HG03521 (cell line): ENCODE results near the gene XXYLT1.
"Not testable (repeated sequence)": the region's sequence is repeated elsewhere in the genome, so short reads cannot be mapped to it uniquely, and the experiment has no call there.

Source experiments
- ATAC-seq: cut with Tn5 transposase; IDR thresholded peaks from one replicate; pipeline ENCODE4 v1.9.1; 2021; ENCODE audit warnings: mild to moderate bottlenecking, moderate library complexity; ENCODE audit not compliant: unreplicated experiment

The XXYLT1 gene

DNA sequence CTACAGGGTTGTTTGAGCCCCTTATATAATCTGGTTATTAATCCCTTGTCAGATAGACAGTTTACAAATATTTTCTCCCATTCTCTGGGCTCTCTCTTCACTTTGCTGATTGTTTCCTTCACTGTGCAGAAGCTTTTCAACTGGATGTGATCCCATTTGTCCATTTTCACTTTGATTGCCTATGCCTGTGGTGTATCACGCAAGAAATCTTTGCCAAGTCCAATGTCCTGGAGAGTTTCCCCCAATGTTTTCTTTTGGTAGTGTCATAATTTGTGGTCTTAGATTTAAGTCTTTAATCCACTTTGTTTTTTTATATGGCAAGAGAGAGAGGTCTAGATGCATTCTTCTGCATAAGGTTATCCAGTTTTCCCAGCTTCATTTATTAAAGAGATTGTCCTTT lies 40.7 kb downstream of the XXYLT1 start:
- ATAC-seq: no peak

GRCh38 chr3:195228886-195229285 lies 42.1 kb downstream of the XXYLT1 start:
- ATAC-seq: not testable (repeated sequence)

- no peak for ATAC-seq
Measured at GRCh38 chr3:195227871-195228270, 43.1 kb downstream of the XXYLT1 start.

GRCh38 chr3:195226900-195227447 lies 44.0 kb downstream of the XXYLT1 start:
- no peak for ATAC-seq

- no peak for ATAC-seq
Measured at GRCh38 chr3:195226445-195226844, 44.5 kb downstream of the XXYLT1 start.

- no peak for ATAC-seq
Measured at GRCh38 chr3:195224980-195225580, 45.9 kb downstream of the XXYLT1 start.

DNA sequence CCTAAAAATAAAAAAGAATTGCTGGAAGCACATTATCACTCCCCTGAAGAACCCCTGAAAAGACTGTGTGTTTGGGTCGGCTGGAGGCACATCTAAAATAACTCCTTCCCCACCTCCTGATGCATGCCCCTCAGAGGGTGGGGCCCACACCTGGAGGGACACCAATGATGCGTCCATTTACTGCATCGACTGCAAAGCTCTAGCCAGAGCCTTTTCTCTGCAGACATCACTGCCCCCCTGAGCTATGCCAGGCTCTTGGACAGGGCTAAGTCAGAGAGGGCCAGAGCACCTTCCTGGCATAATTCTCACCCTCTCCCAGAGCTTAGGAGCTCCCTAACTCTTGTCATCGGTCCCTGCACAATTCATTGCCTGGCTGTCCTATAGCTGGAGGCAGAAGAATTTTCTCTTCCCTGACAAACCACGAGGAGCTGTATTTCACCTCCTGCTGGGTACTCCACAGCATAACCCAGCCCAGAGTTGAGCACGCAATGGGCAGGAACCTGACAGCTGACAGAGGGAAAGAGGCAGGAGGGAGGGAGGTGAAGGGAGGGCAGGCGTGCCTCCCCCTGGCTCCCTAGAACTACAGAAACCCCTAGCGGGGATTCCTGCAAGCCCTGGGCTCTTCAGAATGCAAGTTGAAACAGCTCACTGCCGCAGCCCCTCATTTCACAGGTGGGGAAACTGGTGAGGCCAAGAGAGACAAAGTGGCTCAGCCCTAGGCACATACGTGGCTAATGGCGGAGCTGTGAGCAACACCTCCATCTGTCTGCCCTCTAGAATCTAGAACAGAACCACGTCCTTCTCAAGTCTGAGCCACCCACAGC lies 46.6 kb downstream of the XXYLT1 start:
- no peak for ATAC-seq

- ATAC-seq: no peak
Measured at GRCh38 chr3:195221876-195222617, 48.9 kb downstream of the XXYLT1 start.

DNA sequence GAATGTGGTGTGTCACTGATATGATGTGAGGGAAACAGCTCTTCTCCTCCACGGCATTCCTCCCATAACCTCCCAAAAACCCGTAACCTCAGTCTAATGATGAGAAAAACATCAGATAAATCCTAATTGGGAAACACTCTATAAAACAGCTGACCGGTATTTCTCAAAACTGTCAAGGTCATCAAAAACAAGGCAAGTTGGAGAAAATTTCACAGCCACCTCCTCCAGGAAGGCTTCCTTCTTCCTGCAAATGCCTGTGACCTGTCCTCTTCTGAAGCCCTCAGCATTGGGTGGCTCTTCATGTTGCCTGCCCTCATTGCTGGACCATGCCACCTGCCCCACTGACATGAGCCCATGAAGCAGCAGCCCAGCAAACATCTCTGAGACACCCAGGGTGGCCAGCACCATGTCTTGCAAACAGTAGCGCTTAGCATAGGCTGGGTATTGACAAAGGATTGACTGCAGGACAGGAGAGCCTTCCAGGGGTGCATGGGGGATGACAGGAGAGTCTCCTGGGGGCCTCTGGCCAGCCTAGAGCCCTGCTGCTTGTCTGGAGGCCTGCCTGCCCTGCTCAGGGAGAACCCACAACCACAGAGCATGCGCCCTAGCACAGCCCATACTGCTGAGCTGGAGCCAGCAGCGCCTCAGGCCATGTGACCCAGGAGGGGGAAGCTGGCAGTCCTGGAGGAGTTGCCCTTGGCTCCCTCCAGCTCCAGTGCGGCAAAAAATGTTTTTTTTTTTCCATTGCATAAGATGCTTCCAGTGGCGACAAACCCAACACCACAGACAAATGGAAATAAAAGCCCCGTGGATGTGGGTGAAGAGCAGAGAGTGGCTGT lies 49.7 kb downstream of the XXYLT1 start:
- no peak for ATAC-seq

DNA sequence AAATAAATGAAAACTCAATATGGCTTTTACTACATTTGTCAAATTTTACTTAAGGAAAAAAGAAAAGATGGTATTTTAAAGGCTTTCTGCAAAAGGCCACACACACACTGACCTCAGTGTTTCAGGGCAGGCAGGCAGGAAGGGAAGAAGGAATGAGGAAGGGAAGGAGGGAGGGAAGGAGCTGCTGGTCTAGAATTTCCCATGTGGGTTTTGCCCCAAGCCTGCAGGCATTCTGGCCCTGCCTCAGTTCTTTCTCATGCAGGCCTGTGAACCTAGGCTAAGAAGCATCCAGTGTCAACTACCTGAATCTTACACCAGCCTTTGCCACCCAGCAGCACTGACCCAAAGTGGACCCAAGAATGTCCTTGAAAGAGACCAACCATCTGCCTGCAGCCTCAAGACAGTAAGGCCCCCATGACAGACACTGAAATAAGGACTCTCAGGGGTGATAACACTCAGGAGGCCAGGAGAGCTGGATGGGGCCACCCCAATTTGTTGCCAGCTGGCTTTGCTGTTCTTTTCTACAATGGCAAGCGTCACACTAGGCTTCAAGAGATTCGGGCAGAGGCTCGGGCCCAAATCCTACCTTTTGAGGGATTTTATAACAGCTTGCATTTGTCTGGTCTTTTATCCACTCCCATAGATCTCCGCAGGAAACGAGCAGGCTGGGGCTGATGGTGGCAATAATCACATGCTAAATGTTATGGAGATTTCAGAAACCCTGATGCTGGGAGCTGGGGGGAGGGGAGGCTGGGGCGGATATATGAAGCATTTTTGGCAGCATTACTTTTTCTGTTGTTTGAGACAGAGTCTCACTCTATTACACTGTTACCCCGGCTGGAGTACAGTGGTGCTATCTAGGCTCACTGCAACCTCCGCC lies 51.4 kb downstream of the XXYLT1 start:
- ATAC-seq: no peak

DNA sequence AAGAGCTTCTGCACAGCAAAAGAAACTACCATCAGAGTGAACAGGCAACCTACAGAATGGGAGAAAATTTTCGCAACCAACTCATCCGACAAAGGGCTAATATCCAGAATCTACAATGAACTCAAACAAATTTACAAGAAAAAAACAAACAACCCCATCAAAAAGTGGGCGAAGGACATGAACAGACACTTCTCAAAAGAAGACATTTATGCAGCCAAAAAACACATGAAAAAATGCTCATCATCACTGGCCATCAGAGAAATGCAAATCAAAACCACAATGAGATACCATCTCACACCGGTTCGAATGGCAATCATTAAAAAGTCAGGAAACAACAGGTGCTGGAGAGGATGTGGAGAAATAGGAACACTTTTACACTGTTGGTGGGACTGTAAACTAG lies 52.6 kb downstream of the XXYLT1 start:
- ATAC-seq: not testable (repeated sequence)

GRCh38 chr3:195215576-195215975 lies 55.4 kb downstream of the XXYLT1 start:
- not testable (repeated sequence) for ATAC-seq

DNA sequence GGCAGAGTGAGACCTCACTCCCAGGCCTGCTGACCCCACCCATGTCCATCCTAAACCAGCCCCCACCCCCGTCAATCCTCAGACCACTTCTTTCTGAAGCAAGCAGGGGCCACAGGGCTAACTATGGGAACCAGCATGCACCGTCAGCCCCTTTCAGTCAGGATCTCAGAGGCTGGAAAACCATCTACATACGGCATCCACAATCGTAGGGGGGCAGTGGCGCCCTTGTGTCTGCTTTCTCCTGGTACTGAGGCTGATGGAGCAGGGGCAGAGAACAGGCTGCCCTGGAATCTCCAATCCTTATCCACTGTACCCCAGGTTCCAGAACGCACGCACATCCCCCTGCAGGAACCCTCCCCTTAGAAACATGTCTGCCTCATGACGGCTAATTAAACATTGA lies 56.6 kb downstream of the XXYLT1 start:
- no peak for ATAC-seq

GRCh38 chr3:195213639-195214315 lies 57.2 kb downstream of the XXYLT1 start:
- no peak for ATAC-seq

- ATAC-seq: no peak
Measured at GRCh38 chr3:195212749-195213375, 58.1 kb downstream of the XXYLT1 start.

DNA sequence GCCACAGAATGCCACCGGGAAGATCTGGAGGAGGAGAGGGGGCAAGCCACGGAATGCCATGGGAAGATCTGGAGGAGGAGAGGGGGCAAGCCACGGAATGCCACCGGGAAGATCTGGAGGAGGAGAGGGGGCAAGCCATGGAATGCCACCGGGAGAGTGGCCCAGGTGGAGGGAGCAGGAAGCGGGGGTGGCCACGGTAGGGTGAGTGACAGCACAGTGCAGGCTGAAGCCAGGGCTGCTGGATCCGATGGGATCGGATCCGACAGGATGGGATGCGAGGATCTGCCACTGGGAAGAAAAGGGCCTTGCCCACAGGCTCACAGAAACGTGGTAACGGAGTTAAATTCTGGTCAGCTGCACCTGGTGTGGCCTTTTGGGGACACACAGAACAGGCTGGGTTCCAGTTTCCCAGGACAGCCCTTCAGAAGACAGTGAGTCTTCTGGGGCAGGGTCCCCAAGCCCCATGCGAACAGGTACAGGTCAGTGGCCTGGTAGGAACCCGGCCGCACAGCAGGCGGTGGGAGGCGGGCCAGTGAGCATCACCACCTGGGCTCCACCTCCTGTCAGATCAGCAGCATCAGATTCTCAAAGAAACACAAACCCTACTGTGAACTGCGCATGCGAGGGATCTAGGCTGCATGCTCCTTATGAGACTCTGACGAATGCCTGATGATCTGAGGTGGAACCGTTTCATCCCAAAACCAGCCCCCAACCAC lies 58.8 kb downstream of the XXYLT1 start:
- ATAC-seq: no peak

GRCh38 chr3:195210266-195210973 lies 60.5 kb downstream of the XXYLT1 start:
- no peak for ATAC-seq
